Hepatocyte (in vitro differentiated cells): ENCODE results near the gene GRM4. TPM values are rescaled to one million over a fixed set of nuclear protein-coding genes. Genes with fewer than 3 reads are reported as not detected.

ENCODE experiments used
- DNase-seq: peaks from one replicate; pipeline ENCODE4 v3.0.0-alpha.2; 2016; ENCODE audit warnings: low spot score
- H2AFZ ChIP-seq: fragments of 200-600 bp; sonication (generic); 2 replicates; pipeline ENCODE4 v1.6.0; 2016; ENCODE audit warnings: antibody characterized with exemption, mild to moderate bottlenecking
- H3K27ac ChIP-seq: fragments of 200-600 bp; sonication (generic); 2 replicates; pipeline ENCODE4 v1.5.1; 2016; ENCODE audit warnings: mild to moderate bottlenecking
- H3K27me3 ChIP-seq: fragments of 200-600 bp; sonication (generic); 2 replicates; pipeline ENCODE4 v1.6.1; 2016
- H3K36me3 ChIP-seq: fragments of 200-600 bp; sonication (generic); replicated peaks from 2 replicates; pipeline ENCODE4 v1.5.1; 2016; ENCODE audit warnings: low read depth; ENCODE audit not compliant: insufficient read depth
- H3K4me1 ChIP-seq: fragments of 200-600 bp; sonication (generic); 2 replicates; pipeline ENCODE4 v1.5.1; 2016; ENCODE audit warnings: mild to moderate bottlenecking, moderate library complexity; ENCODE audit not compliant: insufficient read depth
- H3K4me2 ChIP-seq: fragments of 200-600 bp; sonication (generic); 2 replicates; pipeline ENCODE4 v1.6.0; 2016
- H3K4me3 ChIP-seq: fragments of 200-600 bp; sonication (generic); 2 replicates; pipeline ENCODE4 v1.5.1; 2016; ENCODE audit warnings: mild to moderate bottlenecking
- H3K79me2 ChIP-seq: fragments of 200-600 bp; sonication (generic); 2 replicates; pipeline ENCODE4 v1.6.0; 2017; ENCODE audit warnings: mild to moderate bottlenecking
- H3K9me2 ChIP-seq: fragments of 200-600 bp; sonication (generic); replicated peaks from 2 replicates; pipeline ENCODE4 v1.6.0; 2017; ENCODE audit warnings: mild to moderate bottlenecking; ENCODE audit not compliant: insufficient read depth
- H3K9me3 ChIP-seq: fragments of 200-600 bp; sonication (generic); 2 replicates; pipeline ENCODE4 v1.5.1; 2016; ENCODE audit warnings: low read depth, mild to moderate bottlenecking
- H4K20me1 ChIP-seq: fragments of 200-600 bp; sonication (generic); 2 replicates; pipeline ENCODE4 v1.6.0; 2016; ENCODE audit warnings: mild to moderate bottlenecking; ENCODE audit not compliant: insufficient read depth, poor library complexity, severe bottlenecking
- EZH2 ChIP-seq: fragments of 200-600 bp; sonication (generic); IDR thresholded peaks from 2 replicates; pipeline ENCODE4 v1.6.1; 2016; ENCODE audit warnings: antibody characterized with exemption, mild to moderate bottlenecking, borderline replicate concordance
- EZH2phosphoT487 ChIP-seq: fragments of 200-600 bp; sonication (generic); IDR thresholded peaks from one replicate; pipeline ENCODE4 v1.6.1; 2018; ENCODE audit warnings: antibody characterized with exemption, mild to moderate bottlenecking, low read depth, moderate library complexity; ENCODE audit not compliant: unreplicated experiment, severe bottlenecking
- WGBS: methylation state at CpG from one replicate; pipeline ENCODE4 v1.1.6; 2016; ENCODE audit warnings: low lambda C conversion rate; ENCODE audit errors: missing lambda C conversion rate; 5-methylcytosine and 5-hydroxymethylcytosine counted together
- polyA plus RNA-seq: library from polyadenylated mRNA; unstranded; fragments of >200 nt; fragmentation: Nextera tagmentation; extraction: Ambion mirVana; gene quantifications from 2 replicates; pipeline ENCODE4 v1.2.1, GENCODE V29; 2016
- total RNA-seq: library from RNA; depleted of rRNA; stranded (reverse); fragments of >200 nt; gene quantifications from 2 replicates; pipeline ENCODE4 v1.2.3, GENCODE V29; 2014
- TF ChIP-seq, protein P1 (sequence below): fragments of 200-600 bp; sonication (generic); IDR thresholded peaks from 2 replicates; pipeline ENCODE4 v1.5.1; 2016; ENCODE audit warnings: antibody characterized with exemption, mild to moderate bottlenecking; ENCODE audit not compliant: poor library complexity

Gene GRM4
- total RNA-seq (0.03 TPM in 1 of 2 replicates, not detected in the other), polyA plus RNA-seq (not detected in 2 replicates)

GRCh38 chr6:34146021-34146782 is at the start of gene GRM4:
Gene GRM4, minus strand, starts transcription at chr6:34146087. Its CDS starts 12,591 bp downstream, at chr6:34133496.
- TF ChIP-seq, protein P1, sequence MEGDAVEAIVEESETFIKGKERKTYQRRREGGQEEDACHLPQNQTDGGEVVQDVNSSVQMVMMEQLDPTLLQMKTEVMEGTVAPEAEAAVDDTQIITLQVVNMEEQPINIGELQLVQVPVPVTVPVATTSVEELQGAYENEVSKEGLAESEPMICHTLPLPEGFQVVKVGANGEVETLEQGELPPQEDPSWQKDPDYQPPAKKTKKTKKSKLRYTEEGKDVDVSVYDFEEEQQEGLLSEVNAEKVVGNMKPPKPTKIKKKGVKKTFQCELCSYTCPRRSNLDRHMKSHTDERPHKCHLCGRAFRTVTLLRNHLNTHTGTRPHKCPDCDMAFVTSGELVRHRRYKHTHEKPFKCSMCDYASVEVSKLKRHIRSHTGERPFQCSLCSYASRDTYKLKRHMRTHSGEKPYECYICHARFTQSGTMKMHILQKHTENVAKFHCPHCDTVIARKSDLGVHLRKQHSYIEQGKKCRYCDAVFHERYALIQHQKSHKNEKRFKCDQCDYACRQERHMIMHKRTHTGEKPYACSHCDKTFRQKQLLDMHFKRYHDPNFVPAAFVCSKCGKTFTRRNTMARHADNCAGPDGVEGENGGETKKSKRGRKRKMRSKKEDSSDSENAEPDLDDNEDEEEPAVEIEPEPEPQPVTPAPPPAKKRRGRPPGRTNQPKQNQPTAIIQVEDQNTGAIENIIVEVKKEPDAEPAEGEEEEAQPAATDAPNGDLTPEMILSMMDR: peak; percentile 11
- no peak for TF ChIP-seq EZH2phosphoT487
- no peak for TF ChIP-seq EZH2
- no peaks in the 10 kb centered on the region for H3K79me2 ChIP-seq
- peak within 1 kb of the TSS; percentile 41 for H2AFZ ChIP-seq
- peaks cover 91% of the 10 kb centered on the region for H3K27me3 ChIP-seq
- H3K9me3 ChIP-seq: no peaks in the 10 kb centered on the region
- peaks cover 8% of the 10 kb centered on the region for H4K20me1 ChIP-seq
- H3K36me3 ChIP-seq: no peaks in the 10 kb centered on the region
- 30% methylated on average over 20 of the region's 20 CpGs for WGBS
- peak within 1 kb of the TSS; percentile 42 for H3K4me3 ChIP-seq
- no peaks in the 10 kb centered on the region for H3K9me2 ChIP-seq
- H3K27ac ChIP-seq: no peak within 1 kb of the TSS
- DNase-seq: no peak
- peak within 1 kb of the TSS; percentile 100 for H3K4me2 ChIP-seq
- peaks cover 14% of the 10 kb centered on the region for H3K4me1 ChIP-seq

DNA sequence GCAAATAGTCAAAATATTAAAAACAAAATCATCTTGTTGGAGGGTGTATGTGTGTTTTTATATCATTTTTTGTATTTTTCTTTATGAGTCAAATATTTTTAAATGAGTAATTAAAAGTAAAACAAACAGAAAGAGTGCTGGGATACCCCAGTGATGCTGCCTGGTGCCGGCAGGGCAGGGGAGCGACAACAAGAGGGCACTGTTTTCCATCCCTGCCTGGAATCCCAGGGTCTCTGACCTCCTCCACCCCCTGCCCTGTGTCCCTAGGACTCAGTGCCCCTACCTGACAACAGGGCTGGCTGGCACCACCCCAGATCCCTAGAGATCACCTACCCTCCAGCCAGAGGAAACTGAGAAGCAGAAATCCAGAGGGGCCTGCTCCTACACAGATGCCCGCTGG is 48.9 kb upstream of the GRM4 start:
- H4K20me1 ChIP-seq: no peaks in the 10 kb centered on the region
- no peaks in the 10 kb centered on the region for H3K36me3 ChIP-seq
- H3K79me2 ChIP-seq: no peaks in the 10 kb centered on the region
- peaks cover 4% of the 10 kb centered on the region for H3K4me1 ChIP-seq
- H2AFZ ChIP-seq: no peak overlapping the region
- H3K4me2 ChIP-seq: no peak overlapping the region
- no peak for DNase-seq
- no peaks in the 10 kb centered on the region for H3K27me3 ChIP-seq
- WGBS: 87% methylated on average over 3 of the region's 3 CpGs
- no peaks in the 10 kb centered on the region for H3K9me2 ChIP-seq
- no peak overlapping the region for H3K27ac ChIP-seq
- H3K9me3 ChIP-seq: no peaks in the 10 kb centered on the region
- TF ChIP-seq EZH2phosphoT487 (no peak), EZH2 (no peak)
- TF ChIP-seq, protein P1: no peak
- H3K4me3 ChIP-seq: no peak overlapping the region

GRCh38 chr6:34190504-34191122 is 44.7 kb upstream of the GRM4 start:
- DNase-seq: no peak
- no peak overlapping the region for H3K27ac ChIP-seq
- no peak overlapping the region for H2AFZ ChIP-seq
- no peaks in the 10 kb centered on the region for H3K4me1 ChIP-seq
- no peaks in the 10 kb centered on the region for H3K27me3 ChIP-seq
- H3K4me2 ChIP-seq: no peak overlapping the region
- H4K20me1 ChIP-seq: no peaks in the 10 kb centered on the region
- no peaks in the 10 kb centered on the region for H3K36me3 ChIP-seq
- TF ChIP-seq EZH2phosphoT487 (no peak), EZH2 (no peak)
- TF ChIP-seq, protein P1: no peak
- no peaks in the 10 kb centered on the region for H3K79me2 ChIP-seq
- H3K9me2 ChIP-seq: no peaks in the 10 kb centered on the region
- no peak overlapping the region for H3K4me3 ChIP-seq
- 87% methylated on average over 14 of the region's 14 CpGs for WGBS
- H3K9me3 ChIP-seq: no peaks in the 10 kb centered on the region
